ENCODE measurements around the gene FOXQ1.

FOXQ1 gene, protein sequence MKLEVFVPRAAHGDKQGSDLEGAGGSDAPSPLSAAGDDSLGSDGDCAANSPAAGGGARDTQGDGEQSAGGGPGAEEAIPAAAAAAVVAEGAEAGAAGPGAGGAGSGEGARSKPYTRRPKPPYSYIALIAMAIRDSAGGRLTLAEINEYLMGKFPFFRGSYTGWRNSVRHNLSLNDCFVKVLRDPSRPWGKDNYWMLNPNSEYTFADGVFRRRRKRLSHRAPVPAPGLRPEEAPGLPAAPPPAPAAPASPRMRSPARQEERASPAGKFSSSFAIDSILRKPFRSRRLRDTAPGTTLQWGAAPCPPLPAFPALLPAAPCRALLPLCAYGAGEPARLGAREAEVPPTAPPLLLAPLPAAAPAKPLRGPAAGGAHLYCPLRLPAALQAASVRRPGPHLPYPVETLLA

DNA sequence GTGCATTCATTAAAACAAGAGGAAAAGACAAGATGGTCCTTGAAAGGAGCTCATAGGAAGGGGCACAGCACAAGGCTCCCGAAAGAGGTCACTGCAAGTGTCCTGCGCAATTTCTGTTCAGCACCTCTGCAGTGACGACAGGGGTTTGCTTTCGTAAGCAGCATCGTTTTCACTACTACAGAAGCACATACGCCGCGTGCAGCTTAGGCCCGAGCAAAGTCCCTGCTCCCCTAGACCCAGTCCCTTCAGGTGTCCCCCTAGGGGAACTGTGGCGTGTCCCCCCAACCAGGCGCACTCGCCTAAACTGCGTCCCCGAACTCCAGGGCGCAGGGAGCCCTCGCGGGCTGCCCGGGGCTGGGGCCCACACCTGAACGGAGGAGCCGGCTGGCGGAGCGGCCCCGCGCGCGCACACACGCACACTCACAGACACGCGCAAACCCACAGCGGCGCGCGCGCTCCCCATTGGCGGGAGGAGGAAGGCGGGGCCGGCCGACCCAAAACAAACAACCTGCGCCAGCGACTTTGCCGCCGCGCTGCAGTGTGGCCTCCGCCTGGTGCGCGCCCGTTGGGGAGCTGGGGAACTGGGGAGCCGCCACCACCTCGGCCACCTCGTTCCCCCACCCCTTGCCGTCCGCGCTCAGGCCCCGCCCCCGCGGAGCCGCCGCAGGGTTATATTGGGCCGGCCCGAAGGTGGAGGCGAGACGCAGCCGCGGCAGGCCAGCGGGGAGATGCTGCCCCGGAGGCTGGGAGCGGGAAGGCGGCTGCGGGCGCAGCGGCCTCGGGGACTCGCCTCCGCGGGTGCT is at the start of gene FOXQ1:
Gene FOXQ1 (plus strand): TSS at position 699 of the 803 bp plus-strand sequence. CDS start 607 bp downstream, outside the sequence.
- DNase-seq: peak; percentile 50

DNA sequence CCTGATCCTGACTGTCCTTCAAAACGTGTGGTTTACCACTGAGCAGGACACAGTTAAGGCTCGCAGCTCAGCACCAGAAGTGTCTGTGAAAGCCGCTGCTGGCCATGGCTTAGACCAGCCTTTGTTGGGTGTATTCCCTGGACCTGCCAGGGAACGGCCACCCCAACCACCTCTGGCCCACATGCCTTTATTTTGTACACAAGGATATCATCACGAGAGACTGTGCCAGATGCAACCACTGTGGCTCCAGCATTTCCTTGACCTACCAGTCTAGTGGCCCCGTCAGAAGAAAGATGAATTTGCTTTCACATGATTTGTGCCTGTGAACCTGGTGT is 49.2 kb upstream of the FOXQ1 start:
- no peak for DNase-seq

DNA sequence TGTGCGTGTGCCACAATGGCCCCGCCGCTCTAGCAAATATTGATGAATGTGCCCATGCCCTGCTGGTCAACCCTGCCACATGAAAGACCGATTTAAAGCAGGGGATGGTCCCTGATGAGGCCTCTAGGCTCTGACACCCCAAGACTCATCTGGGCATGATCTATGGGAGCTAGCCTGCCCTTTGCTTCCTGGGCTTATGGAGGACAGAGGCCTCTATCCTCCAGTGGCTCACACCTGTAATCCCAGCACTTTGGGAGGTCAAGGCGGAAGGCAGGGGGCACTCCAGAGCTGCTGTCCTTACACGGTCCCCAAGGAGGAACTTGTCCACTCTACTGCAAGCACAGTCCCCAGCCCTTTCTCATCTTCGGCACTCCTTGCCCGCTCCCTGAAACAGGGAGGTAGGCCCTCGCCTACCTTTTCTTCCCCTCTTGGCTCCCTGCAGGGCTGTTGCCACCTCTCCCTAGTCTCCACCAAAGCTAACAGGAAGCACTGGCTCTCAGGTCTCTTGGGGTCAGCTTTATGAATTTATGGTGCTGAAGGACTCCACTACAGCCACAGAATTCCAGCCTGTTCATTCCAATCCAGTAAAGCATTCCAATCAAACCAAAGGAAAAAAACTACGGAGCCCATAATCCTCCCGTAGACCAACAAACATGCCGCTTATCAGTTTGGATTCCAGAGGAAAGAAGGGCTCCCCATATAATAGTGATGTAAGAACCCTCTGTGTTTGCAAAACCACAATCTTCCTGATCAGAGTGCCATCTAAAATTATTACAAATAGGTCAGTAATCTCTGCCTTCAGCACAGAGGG is 48.7 kb upstream of the FOXQ1 start:
- DNase-seq: no peak

DNA sequence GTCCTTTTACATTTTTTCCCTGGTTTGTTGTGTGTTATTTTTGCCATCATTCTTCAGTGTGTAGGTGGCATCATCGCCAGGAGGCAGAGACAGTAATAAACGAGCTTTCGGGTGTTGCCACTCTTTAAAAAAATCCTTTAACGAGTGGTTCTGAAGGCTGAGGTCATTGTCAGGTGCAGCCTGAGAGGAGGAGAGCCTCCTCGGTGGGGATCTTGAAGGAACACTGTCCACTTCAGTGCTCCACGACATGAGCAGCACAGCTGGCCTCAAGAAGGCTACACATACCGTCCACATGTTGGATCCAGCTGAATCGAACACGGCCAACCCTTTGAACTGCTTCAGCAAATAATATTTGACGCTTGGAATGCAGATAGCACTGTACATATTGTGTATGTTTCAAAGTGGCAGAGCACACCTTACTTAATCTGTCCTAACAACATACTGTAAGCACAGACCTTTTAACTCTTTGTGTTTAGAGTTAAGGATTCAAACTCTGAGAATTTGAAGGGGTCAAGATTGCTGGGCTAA is 48.0 kb upstream of the FOXQ1 start:
- DNase-seq: no peak

DNA sequence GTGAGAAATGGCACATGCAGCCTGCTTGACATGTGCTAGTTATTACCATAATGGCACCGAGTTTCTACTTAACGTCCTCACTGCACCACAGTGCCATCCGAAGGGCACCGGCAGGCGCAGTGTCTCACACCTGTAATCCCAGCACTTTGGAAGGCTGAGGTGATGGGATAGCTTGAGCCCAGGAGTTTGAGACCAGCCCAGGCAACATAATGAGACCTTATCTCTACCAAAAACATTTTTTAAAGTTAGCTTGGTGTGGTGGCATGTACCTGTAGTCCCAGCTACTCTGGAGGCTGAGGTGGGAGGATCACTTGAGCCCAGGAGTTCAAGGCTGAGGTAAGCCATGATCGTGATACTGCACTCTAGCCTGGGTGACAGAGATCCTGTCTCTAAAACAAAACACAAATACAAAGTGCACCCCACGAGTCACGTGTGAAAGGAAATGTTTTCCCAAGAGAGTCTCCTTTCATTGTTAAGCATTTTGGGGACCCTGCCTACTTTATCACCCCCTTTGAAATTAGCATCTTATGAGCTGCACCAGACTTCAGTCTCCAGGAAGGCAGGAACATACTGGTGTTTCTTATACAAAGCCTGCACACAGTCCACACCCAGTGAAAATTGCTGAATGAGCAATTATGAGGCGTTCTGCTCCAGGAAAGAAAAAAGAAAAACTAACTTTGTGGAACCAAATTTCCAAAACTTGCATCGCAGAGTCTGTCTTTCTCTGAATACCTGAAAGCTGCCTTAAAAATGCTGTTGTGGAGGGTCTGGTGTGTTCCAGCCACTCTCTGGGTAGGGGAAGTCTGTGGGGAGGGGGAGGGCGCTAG is 47.1 kb upstream of the FOXQ1 start:
- no peak for DNase-seq

DNA sequence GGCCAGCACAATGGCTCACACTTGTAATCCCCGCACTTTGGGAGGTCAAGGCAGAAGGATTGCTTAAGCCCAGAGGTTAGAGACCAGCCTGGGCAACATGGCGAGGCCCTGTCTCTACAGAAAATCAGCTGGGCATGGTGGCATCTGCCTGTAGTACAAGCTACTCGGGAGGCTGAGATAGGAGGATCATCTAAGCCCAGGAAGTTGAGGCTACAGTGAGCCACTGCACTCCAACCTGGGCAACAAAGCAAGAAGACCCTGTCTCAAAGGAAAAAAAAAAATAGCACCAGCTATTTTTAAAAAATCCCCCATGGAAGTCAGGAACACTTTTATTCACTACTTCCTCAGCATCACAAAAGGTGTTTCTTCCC is 45.2 kb upstream of the FOXQ1 start:
- DNase-seq: no peak

DNA sequence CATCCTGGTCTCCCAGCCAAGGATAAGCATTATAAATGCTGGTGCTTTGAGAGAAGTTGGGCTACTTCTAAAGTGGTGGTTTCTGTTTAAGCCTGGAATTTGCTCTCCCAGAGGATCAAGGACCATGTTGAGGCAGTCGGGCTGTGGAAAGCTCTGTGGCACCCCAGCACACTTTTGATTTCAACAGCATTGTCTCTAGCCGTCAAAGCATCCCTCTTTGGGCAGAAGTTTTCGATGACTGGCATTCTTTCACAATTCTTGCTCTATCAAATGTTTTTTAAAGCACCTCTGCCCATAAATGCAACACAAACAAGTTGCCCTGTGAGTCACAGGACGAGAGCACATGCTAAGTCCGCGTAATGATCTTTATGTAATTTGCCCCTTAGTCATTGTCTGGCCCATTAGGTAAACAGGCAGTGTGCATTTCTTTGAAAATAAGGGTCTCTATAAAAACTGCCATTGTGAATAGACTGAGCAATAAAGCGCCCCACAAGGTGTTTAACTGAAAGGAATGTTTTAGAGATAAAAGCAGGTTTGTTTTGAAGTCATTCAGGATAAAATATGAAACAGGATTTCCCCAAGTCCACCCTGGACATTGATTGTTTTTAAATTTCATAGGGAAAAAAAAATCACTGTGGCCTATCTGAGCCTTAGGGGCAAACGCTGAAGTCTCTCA is 44.7 kb upstream of the FOXQ1 start:
- no peak for DNase-seq

DNA sequence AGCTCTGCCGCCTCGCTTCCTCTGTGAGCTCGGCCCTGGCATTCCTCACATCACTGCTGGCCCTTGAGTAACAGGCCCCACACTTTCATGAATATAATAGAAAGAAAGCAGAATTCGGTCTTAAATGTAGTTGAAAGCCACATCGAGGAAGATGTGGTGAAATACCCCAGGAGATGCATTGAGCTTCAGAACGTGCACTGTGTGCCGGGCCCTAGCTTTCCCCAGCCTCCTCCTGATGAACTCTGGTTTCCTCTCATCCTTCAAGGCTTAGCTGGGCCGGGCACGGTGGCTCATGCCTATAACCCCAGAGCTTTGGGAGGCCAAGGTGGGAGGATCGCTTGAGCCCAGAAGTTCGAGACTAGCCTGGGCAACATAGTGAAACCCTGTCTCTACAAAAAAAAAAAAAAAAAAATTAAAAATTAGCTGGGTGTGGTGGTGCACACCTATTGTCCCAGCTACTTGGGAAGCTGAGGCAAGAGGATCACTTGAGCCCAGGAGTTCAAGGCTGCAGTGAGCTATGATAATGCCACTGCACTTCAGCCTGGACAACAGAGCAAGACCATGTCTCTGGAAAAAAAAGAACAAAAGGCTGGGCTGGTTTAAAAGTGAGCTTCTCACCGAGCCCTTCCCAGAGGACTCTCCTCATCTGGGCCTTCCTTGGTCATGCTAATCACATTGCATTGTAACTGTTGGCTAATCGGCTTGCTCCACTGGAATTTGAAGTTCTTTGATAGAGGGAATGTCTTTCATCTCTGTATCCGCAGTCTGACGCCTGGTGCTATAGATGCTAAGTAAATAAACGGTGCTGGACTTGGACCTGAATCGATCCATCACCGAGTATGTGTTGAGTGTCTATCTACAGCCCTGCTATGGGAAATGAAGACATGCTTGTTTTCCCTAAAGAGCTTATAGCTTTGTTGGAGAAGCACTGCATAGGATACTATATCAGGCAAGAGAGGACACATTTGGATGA is 43.8 kb upstream of the FOXQ1 start:
- DNase-seq: no peak

DNA sequence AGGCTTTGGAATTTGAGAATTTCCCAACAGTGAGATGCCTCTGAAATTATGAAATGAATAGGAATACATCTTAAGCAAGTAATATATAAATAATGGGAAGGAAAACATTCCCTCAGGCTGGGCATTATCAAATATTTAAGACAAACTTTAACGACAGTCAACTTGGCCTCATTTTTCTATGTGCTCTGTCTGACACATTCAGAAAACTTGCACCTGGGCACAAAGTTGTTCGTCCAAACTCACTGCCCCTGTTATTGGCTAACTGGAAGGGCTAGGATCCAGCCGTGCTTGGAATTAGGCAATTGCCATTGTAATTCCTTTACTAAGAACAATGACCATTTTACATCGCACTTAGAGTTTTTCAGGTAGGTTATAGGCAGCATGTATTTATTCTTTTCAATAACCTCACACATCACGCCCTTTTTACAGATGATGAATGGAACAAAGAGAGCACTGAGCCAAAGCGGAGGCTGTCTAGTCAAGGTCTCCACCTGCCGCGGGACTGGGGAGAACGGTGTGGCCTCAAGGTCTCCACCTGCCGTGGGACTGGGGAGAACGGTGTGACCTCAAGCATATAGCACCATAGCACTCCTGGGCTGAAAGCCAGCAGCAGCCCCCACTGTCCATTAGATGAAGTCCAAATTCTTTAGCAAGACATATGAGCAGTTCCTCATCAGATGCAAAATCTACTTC is 40.7 kb upstream of the FOXQ1 start:
- DNase-seq: no peak

DNA sequence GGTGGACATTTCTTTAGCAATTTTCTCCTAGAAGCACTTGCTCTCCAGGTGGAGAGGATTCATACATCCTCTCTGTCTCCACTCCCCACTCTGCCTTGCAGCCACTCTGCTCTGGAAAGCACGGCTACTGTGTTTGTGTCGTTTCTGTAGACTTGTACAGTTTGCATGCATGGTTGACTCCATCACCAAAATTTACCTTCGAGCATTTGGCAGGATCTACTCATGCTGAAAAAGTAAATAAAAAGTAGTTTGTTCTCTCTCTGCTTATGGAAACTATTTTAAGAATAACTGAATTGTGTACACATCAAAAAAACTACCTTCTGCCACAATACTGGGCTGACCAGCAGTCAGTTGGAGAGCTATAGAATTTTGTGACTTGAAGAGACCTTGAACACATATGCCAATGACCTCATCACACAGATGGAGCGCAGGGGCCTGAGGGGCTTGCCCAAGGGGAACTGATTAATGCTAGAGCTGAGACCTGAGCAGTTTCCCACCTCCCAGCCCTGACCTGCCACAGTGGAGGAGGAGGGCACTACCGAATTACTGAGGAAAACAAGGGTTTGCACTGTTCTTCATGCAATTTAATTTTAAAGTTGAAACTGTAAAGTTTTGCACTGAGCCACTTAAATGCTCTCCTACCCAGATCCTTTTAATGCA is 33.7 kb upstream of the FOXQ1 start:
- DNase-seq: no peak

DNA sequence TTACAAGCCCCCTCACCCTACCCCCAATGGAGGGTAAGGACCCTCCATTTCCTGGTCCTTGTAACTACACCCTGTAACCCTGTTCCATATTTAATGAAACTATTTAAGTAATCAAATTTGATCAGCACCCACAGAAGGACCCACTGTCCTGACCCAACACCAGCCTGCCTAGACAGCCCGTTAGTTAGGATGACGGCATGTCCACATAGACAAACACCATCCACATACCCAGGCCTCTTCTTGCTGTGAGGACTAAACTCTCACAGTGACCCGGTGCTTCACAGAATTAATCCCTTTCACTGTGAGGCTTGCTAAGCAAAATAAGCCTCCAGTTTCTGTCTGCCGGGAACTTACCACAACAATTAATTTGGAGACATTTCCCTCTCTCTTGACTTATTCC is 32.8 kb upstream of the FOXQ1 start:
- no peak for DNase-seq

DNA sequence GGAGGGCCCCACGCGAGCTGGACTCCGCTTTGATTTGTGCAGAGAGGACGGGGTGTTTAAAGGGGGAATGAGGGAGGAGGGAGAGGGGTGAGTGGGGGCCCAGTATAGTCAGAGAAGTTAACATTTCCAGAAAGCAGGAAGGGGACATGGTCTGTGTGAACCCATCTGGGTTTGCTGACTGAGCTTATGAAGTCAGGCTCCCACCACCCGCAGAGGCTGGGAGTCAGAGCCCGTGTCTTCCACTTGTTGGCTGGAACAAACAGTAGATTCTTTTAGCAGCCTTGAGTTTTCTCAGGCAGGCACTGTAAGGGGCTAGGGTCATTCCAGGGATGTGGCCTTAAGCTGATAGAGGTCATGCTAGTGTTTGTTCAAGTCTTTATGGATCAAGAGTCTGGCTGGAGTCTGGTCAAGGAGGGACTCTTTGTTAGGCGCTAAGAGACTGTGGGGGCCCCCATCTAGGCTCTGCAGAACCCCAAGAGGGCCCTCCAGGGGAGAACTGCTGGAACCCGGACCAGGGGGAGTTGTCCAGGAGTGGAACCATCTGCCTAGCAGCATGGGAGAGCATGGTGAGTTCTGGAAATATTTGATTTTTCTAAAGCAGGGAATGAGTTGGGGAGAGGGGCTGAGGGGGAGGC is 31.1 kb upstream of the FOXQ1 start:
- DNase-seq: no peak

DNA sequence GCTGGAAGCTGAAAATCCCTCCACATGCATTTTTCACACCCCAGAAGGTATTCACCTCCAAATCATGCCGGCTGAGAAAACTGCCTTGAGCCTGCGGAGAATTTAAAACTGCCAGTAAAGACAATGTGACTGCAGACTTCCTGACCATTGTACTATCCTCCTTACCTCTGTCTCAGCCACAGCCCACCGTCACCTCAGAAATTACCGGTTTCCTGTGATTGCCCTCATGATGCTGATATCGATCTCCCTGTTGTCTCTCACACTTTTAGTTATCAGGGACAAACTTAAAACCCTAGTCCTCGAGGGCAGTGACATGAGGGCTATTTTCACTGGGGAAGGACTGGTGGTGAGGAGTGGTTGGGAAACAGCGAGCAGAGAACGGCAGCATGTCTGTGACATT is 30.2 kb upstream of the FOXQ1 start:
- DNase-seq: no peak

DNA sequence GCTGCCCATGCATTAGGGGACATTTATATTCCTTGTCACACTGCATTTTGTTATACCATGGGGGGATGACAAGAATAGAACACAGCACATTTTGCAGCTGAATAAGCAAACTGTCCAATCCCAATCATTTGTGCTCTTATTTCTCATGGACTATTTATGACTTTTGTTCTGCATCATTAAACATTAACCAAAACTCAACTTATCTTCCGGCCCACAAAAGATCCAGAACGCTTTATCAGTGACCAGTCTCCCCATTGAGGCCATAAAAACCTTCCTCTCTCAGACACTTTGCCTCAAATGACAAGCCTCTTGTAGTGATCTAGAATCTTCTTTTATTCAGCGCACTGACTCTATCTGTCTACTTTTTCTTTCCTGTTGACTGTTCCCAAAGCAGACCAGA is 28.4 kb upstream of the FOXQ1 start:
- no peak for DNase-seq

DNA sequence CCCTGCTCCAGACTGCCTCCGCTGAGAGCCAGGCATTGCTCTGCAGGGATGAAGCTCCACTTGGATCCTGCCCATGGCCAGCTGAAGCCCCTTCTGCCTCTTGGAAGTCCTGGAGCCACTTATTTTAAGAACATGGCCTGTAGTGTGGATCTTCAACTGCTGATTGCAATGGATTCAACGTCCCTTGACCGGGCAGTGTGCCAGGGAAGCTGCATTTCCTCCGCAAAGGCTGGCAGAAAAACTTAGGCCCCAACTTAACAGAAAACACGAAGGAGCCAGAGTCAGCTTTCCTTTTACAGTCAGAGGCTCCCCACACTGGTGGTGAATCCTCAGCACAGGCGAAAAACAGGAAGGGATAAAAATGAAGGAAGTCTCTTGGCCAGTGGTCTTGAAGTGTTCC is 26.3 kb upstream of the FOXQ1 start:
- peak; percentile 38 for DNase-seq

DNA sequence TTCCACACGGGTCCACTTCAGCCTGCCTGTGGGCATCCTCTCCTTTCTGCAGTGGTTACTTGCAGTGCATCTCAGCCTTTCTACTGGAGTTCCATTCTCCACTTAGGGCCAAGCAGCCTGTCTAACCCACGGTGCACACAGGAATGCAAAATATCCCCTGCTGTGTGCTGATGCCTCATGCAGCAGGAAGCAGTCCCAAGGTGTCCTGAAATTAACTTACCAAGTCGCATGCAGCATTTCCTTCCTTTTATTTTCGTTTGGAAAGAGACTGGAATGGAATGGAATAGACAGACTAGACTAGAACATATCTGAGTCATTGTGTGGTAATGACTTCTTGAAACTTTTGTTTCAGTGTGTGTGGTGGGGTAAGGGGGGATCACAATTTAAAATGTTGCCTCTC is 25.9 kb upstream of the FOXQ1 start:
- no peak for DNase-seq

DNA sequence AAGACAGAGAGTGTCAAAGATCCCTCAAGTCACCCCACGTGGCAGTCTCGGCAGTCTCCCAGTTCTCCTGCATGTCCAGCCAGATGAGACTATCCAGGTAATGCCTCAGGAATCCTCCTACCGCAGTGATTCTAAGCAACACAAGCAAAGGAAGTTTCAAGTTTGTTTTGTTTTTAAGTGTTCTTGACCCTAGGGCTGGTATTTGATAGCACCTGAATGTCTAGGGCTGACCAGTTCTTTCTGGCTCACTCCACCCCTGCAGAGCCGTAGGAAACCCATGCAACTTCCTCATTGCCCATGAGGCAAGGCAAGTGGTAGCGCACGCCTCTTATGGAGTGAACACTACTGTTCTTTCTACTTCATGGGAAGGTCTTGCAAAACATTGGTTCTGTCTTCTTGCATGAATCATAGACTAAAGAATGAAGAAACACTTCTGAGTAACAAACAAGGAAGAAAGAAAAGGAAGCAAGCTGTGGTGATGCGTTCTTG is 24.8 kb upstream of the FOXQ1 start:
- DNase-seq: no peak

DNA sequence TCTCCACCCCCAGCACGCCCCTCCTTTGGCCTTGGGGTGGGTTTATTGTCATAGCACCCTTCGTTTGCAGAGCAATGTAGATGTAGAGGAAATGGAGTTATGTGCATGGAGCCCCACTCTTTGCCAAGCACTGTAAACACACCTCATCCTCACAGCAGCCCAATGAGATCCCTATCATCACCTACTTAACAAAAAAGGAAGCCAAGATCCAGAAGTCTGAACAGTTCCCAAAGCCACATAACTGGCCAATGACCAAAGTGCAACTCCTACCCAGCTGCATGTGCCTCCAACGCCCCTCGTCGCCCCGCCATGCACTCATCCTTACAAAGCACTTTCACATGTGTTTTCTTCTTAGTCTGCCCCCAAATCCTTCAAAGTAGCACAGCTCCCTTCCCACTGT is 21.8 kb upstream of the FOXQ1 start:
- DNase-seq: no peak

DNA sequence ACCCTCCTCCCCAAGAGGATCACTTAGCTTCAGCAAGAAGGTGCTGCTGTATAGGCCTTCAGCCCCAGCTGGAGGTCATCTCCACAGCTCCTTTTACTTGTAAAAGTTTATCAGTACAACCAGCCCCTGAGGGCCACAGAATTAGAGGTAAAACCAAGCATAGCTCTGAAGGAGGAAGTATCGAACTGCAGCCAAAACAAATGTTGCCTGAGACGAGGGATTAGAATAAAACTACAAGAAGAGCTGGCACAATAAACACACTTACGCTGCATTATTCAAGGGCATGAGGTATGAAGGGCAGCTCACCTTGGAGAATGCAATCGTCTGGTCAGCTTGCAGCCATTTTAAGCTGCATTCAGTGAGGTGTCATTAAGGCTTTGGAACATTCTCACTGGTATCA is 21.1 kb upstream of the FOXQ1 start:
- DNase-seq: no peak
